Heart left ventricle (tissue), 13 donors: ENCODE data around the gene LMTK3.

Experiments used
- CTCF ChIP-seq, 12 donors: fragments of 200-600 bp; sonication (generic) in 4 of 12; IDR thresholded peaks; one replicate each; pipeline versions ENCODE4 v1.5.0 to v1.8.0; 2018 to 2022; ENCODE audit warnings: antibody characterized with exemption in 12 of 12, mild to moderate bottlenecking in 5 of 12
- POLR2A ChIP-seq, 2 donors: fragments of 450-650 bp; IDR thresholded peaks; one replicate each; pipeline ENCODE4 v1.6.1; 2017; ENCODE audit warnings: antibody characterized with exemption in 2 of 2, mild to moderate bottlenecking in 2 of 2, moderate library complexity in 2 of 2
- donor health status: ischemic (EF 13 %, LVEDD 7.1; RV severe dilation, severe dysfunction).
- donor health status: DM: no; HTN: yes; CAD: no.
- donor health status: DM: no; HTN: no; CAD: no.
- donor health status: ischemic (EF 25% LVEDD 6.9; RV normal size, moderate dysfunction).
- donor health status: ischemic (EF 25% LVEDD 5.7; RV mildly dilated, moderate dysfunction).
- donor health status: ischemic (EF 35%, LVEDD 5.7; RV mildly dilated, moderate dysfunction).
- donor health status: nonischemic (EF 11% LVEDD 7.7; RV severe dilation, severe dysfunction).
- donor health status: DM: yes; HTN: yes; CAD: no.
- donor health status: PGD.
- donor health status: ischemic (EF 29% LVEDD 5.4; RV normal size, mild dysfunction).
- donor health status: nonischemic (EF 23%, LVEDD 6.1; RV moderate dilation, normal function).

DNA sequence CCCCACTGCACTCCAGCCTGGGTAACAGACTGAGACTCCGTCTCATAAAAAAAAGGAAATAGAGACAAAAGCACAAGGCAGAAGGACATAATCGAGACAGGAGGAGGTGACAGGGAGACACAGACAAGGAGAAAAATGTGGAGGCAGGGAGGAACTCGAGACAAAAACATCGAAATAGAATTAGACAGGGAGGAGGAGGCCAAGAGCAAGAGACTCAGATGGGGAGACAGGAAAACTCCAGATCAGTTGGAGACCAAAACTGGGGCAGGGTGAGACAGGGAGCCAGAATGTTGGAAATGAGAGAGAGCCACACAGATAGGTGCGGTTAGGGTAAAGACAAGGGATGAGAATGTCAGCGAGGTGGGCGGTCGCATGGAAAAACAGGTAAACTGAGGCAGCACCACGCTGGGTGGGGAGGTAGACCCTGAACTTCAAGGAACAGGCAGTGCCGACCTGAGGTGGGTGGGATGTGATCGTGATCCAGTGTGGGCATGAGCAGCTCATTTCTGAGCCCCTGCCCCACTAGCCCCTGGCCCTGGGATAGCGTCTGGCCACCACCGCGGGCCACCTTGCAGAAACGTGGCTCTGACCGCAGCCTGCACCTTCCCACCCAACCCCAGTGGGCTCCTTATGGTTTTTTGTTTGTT is 27.3 kb downstream of the LMTK3 start:
- TF ChIP-seq POLR2A (IDR thresholded peaks at IDR 0.05) (no peak), CTCF (IDR thresholded peaks at IDR 0.05) (no peak)
